Mesothelial cell of epicardium (in vitro differentiated cells): ENCODE data around the gene FZD4. TPM values are rescaled to one million over a fixed set of nuclear protein-coding genes. Genes with fewer than 3 reads are reported as not detected.

Experiments used
- DNase-seq, 2 experiments: peaks; one replicate each; pipeline ENCODE4 v3.0.0; 2021; ENCODE audit warnings: low spot score in 2 of 2; ENCODE audit not compliant: unreplicated experiment in 2 of 2
- H3K27ac Mint-ChIP-seq: 2 replicates; pipeline ENCODE4 v1.8.0; 2021; ENCODE audit warnings: mixed read lengths
- H3K27me3 Mint-ChIP-seq: 2 replicates; pipeline ENCODE4 v1.8.0; 2021; ENCODE audit warnings: low read depth, mixed read lengths
- H3K36me3 Mint-ChIP-seq: 2 replicates; pipeline ENCODE4 v1.8.0; 2021; ENCODE audit warnings: mixed read lengths
- H3K4me1 Mint-ChIP-seq: 2 replicates; pipeline ENCODE4 v1.8.0; 2021; ENCODE audit warnings: mixed read lengths
- H3K4me3 Mint-ChIP-seq: 2 replicates; pipeline ENCODE4 v1.8.0; 2021; ENCODE audit warnings: mild to moderate bottlenecking, moderate library complexity, mixed read lengths
- H3K9me3 Mint-ChIP-seq: 2 replicates; pipeline ENCODE4 v1.8.0; 2021; ENCODE audit warnings: mixed read lengths
- total RNA-seq: library from RNA; stranded (reverse); gene quantifications from 3 replicates; pipeline ENCODE4 v1.2.1, GENCODE V29; 2021
- TF ChIP-seq, protein P1 (sequence below): fragments of 200-600 bp; sonication (generic); IDR thresholded peaks from one replicate; pipeline ENCODE4 v1.5.0; 2021; ENCODE audit warnings: antibody characterized with exemption; ENCODE audit not compliant: unreplicated experiment

FZD4 gene
- total RNA-seq, 1 donor from 2014 or later, result 20.7 TPM

DNA sequence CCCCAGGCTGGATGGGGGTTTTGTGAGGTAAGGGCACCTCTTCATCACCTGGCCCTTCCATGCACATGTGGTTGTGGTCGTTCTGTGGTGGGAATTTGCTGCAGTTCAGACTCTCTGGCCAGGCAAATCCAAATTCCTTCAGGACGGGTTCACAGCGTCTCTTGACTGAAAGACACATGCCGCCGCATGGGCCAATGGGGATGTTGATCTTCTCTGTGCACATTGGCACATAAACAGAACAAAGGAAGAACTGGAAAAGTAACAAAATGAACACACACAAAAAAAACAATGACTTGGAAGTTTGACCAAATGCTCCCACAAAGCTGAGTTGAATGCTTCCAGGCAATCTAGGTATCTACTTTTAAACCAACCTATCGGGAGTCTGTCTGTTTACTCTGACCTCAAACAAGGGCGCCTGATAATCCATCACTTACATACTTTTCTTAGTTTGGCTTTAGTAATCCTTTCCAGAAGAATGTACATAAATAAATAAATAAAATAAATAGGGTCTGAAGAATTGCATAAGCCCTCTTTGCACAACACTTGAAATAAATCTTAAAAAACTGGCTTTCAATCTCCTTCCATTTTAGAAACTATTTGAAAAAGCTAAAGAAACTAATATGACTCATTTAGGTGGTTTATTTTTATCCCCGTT is 2.8 kb downstream of the FZD4 start:
- DNase-seq, result no peak
- Mint-ChIP-seq H3K4me1 (peaks cover 52% of the 10 kb centered on the region), H3K27ac (no peak overlapping the region), H3K27me3 (peaks cover 3% of the 10 kb centered on the region), H3K36me3 (peaks cover 14% of the 10 kb centered on the region), H3K9me3 (no peaks in the 10 kb centered on the region), H3K4me3 (peak overlapping the region; percentile 8)
- TF ChIP-seq, protein P1, sequence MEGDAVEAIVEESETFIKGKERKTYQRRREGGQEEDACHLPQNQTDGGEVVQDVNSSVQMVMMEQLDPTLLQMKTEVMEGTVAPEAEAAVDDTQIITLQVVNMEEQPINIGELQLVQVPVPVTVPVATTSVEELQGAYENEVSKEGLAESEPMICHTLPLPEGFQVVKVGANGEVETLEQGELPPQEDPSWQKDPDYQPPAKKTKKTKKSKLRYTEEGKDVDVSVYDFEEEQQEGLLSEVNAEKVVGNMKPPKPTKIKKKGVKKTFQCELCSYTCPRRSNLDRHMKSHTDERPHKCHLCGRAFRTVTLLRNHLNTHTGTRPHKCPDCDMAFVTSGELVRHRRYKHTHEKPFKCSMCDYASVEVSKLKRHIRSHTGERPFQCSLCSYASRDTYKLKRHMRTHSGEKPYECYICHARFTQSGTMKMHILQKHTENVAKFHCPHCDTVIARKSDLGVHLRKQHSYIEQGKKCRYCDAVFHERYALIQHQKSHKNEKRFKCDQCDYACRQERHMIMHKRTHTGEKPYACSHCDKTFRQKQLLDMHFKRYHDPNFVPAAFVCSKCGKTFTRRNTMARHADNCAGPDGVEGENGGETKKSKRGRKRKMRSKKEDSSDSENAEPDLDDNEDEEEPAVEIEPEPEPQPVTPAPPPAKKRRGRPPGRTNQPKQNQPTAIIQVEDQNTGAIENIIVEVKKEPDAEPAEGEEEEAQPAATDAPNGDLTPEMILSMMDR, result no peak

DNA sequence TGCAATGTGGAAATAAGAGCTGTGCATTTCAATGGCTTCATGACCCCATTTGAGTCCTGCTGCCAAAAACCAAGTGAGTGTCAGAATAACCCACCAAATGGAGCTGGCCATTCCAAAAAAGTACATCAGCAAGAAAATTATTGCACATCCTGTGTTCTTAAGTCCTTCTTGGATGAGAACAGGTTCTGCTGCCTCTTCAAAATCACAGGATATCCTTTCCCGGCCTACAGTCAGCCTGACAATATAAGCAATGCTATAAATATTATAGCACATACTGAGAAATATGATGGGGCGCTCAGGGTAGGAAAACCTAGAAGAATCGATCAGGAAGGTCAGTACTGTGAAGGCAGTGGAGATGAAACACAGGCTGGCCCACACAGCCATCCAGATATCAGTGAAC is 3.5 kb downstream of the FZD4 start:
- Mint-ChIP-seq H3K4me3 (no peak overlapping the region), H3K4me1 (peaks cover 47% of the 10 kb centered on the region), H3K27me3 (peaks cover 3% of the 10 kb centered on the region), H3K9me3 (no peaks in the 10 kb centered on the region), H3K27ac (no peak overlapping the region), H3K36me3 (peaks cover 18% of the 10 kb centered on the region)
- no peak for DNase-seq
- TF ChIP-seq, protein P1, result no peak

DNA sequence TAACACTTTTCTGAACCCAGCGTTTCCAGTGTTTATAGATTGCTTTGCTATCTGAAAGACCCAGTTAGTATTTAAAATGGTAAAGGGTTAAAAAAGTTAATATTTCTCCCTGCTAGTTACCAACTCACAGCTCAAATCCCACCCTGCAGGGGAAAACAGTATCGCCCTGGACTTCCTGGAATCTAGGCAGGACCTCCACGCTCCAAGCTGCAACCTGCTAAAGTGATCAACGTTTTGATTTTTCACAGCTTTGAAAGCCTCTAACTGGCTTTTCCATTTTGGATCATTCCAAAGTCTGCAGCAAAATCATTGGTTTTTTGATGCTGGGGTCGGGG is 4.6 kb downstream of the FZD4 start:
- DNase-seq, result no peak
- TF ChIP-seq, protein P1, result no peak
- H3K27ac Mint-ChIP-seq, result no peak overlapping the region
- H3K4me3 Mint-ChIP-seq, result peak overlapping the region; percentile 24
- no peaks in the 10 kb centered on the region for H3K9me3 Mint-ChIP-seq
- peaks cover 43% of the 10 kb centered on the region for H3K4me1 Mint-ChIP-seq
- H3K36me3 Mint-ChIP-seq, result peaks cover 28% of the 10 kb centered on the region
- H3K27me3 Mint-ChIP-seq, result peaks cover 3% of the 10 kb centered on the region

DNA sequence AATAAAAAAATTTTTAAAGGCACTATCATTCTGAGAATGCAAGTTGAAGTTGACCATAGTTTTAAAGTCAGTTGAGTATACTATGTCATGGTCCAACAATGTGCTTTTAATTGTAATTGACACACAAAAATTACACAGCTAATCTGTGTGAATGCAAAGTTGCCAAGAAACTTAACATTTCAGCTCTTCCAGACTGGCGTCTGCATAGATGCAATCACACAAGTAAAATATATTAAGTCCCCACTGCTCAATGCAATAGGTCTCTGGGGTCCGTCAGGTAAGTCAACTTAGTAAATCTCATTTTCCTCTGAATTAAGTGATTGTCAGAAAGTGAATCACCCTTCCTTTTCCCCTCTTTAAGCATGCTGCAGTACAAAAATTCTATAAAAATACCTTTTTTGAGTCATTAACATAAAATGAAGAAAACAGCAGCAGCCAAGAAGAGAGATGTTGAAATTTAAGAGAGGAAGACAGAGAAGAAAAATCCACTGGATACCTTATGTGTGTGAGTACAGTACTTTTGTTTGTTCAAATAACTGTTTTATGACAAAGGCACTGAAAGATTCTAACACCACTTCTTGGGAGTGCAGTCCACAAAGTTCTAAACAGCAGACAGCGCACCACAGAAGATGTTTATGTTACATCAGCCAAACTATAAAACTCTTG is 5.1 kb downstream of the FZD4 start:
- peaks cover 43% of the 10 kb centered on the region for H3K4me1 Mint-ChIP-seq
- H3K36me3 Mint-ChIP-seq, result peaks cover 28% of the 10 kb centered on the region
- H3K9me3 Mint-ChIP-seq, result no peaks in the 10 kb centered on the region
- no peak for DNase-seq
- H3K27ac Mint-ChIP-seq, result no peak overlapping the region
- H3K27me3 Mint-ChIP-seq, result peaks cover 3% of the 10 kb centered on the region
- no peak overlapping the region for H3K4me3 Mint-ChIP-seq
- TF ChIP-seq, protein P1, result no peak

DNA sequence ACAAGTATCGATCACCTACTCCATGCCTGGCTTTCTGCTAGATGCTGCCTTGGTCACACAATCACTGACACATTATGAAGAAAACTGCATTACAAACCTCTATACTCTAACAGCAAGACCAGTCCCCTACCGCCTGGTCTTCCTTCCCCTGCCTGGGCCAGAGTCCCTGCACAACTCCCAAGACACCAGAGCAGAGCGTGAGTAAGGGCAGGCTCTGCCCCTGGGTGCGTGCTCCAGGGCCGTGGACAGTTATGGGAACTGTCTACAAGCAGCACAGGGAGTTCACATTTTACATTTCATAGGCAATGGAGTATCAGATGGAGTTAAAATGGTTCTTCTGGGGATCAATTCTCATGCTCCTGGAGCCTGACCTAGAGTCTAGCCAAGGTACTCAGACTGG is 6.5 kb downstream of the FZD4 start:
- Mint-ChIP-seq H3K27ac (no peak overlapping the region), H3K9me3 (no peaks in the 10 kb centered on the region), H3K27me3 (no peaks in the 10 kb centered on the region), H3K4me3 (no peak overlapping the region), H3K36me3 (peaks cover 35% of the 10 kb centered on the region), H3K4me1 (peaks cover 36% of the 10 kb centered on the region)
- TF ChIP-seq, protein P1, result no peak
- no peak for DNase-seq
